ENCODE results near the gene CDC42BPA. TPM values are rescaled to one million over a fixed set of nuclear protein-coding genes. Genes with fewer than 3 reads are reported as not detected.
"Not testable (repeated sequence)": the region's sequence is repeated elsewhere in the genome, so short reads cannot be mapped to it uniquely, and the experiment has no call there.

Gene CDC42BPA
- total and polyA plus RNA-seq, 2 experiments from 2014 or later = 25.1 to 25.2 TPM

DNA sequence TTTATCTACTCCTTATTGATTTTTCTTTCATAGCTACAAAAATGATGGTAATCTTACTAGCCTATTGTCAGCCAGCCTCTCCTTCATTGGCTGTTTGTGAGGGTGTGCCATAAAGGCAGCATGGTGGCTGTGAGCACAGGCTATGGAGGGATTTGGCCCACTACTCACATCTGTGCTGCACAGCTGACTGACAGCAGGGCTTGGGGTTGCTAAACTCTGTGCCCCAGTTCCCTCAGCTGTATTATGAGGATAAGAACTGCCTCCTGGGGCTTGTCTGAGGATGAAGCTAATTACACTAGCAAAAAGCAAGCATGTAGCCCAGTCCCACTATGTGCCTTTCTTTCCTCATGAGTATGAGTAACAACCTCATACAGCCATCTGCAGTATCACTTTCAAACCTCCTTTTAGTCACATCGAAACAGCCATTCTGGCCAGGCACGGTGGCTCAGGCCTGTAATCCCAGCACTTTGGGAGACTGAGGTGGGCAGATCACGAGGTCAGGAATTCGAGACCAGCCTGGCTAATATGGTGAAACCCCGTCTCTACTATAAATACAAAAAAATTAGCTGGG, 312.0 kb downstream of the CDC42BPA start:
- no peaks in the 10 kb centered on the region for H3K9me3 ChIP-seq (ENCODE audit: low read depth)
- peaks cover 5% of the 10 kb centered on the region for H3K4me1 ChIP-seq (ENCODE audit: low read depth)
- no peaks in the 10 kb centered on the region for H3K36me3 ChIP-seq
- no peak overlapping the region for H3K4me3 ChIP-seq
- TF ChIP-seq, protein P1, sequence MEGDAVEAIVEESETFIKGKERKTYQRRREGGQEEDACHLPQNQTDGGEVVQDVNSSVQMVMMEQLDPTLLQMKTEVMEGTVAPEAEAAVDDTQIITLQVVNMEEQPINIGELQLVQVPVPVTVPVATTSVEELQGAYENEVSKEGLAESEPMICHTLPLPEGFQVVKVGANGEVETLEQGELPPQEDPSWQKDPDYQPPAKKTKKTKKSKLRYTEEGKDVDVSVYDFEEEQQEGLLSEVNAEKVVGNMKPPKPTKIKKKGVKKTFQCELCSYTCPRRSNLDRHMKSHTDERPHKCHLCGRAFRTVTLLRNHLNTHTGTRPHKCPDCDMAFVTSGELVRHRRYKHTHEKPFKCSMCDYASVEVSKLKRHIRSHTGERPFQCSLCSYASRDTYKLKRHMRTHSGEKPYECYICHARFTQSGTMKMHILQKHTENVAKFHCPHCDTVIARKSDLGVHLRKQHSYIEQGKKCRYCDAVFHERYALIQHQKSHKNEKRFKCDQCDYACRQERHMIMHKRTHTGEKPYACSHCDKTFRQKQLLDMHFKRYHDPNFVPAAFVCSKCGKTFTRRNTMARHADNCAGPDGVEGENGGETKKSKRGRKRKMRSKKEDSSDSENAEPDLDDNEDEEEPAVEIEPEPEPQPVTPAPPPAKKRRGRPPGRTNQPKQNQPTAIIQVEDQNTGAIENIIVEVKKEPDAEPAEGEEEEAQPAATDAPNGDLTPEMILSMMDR (IDR thresholded peaks at IDR 0.05; ENCODE audit: low read depth, low read length) = no peak
- H3K27me3 ChIP-seq = no peaks in the 10 kb centered on the region
- H3K27ac ChIP-seq = no peak overlapping the region
- no peak for DNase-seq (ENCODE audit: low read depth in 1 of 2, low spot score in 1 of 2)

DNA sequence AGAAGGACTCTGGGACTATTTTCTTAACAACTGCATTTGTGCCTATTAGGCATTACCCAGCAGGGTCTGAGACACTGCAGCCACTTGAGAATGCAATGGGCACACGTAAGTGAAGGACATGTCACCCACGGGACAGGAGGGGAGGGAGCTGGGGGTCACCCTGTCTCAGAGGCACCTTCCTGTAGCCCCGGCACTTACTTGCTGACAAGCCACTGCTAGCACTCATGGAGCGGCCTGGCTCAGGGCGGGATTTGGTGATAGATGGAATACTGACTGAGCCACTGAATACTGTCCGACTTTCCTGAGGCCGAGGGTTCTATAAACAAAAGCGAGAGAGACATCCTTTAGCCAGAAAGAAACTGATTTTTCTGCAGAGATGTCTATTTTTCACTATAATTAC, 313.5 kb downstream of the CDC42BPA start:
- H3K4me1 ChIP-seq (ENCODE audit: low read depth) = peaks cover 5% of the 10 kb centered on the region
- no peaks in the 10 kb centered on the region for H3K36me3 ChIP-seq
- no peaks in the 10 kb centered on the region for H3K27me3 ChIP-seq
- H3K27ac ChIP-seq = peak overlapping the region; percentile 42
- peak in 1 of 2 donors; percentile 61 for DNase-seq (ENCODE audit: low read depth in 1 of 2, low spot score in 1 of 2)
- TF ChIP-seq, protein P1 (IDR thresholded peaks at IDR 0.05; ENCODE audit: low read depth, low read length) = no peak
- H3K9me3 ChIP-seq (ENCODE audit: low read depth) = no peaks in the 10 kb centered on the region
- H3K4me3 ChIP-seq = no peak overlapping the region

DNA sequence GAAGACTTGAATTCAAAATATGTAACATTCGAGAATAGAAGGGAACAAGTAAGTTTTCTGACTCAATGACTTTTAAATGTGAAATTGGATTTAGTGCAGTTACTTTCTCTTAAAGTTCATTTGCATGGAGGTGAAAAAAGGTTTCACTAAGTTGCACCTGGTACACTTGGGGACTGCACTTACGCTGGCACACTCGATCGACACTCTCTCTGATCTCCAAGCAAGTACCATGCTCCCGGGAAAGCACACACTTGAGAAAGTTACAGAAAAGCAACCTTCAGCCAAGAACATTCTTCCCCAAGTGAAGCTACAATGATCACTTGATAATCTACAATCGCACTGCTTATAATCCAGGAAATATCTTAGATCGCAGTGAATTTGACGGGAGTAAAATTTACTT, 315.1 kb downstream of the CDC42BPA start:
- TF ChIP-seq, protein P1 (IDR thresholded peaks at IDR 0.05; ENCODE audit: low read depth, low read length) = no peak
- Histone ChIP-seq H3K27me3 (no peaks in the 10 kb centered on the region), H3K36me3 (no peaks in the 10 kb centered on the region), H3K9me3 (ENCODE audit: low read depth) (no peaks in the 10 kb centered on the region), H3K4me1 (ENCODE audit: low read depth) (peaks cover 5% of the 10 kb centered on the region), H3K27ac (no peak overlapping the region), H3K4me3 (no peak overlapping the region)
- DNase-seq (ENCODE audit: low read depth in 1 of 2, low spot score in 1 of 2) = no peak

DNA sequence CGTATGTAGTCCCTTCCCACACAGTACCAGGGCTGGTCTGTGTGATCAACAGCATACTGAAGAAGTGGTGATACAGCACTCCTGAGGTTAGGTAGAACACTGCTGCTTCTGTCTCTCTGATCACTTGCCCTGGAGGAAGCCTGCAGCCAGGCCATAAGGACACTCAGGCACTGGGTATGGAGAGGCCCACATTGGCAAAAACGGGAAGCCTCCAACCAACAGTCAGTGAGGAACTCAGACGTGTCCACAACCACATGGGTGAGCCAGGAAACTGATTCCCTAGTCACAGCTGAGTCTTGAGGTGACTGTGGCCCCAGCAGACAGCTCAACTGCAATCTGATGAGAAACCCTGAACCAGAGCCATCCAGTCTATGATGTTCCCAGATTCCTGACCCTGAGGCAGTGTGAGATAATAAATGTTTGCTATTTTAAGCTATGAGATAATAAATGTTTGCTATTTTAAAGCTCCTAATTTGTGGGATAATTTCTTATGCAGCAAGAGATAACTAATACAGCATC, 315.7 kb downstream of the CDC42BPA start:
- Histone ChIP-seq H3K27me3 (no peaks in the 10 kb centered on the region), H3K36me3 (no peaks in the 10 kb centered on the region), H3K4me1 (ENCODE audit: low read depth) (peaks cover 5% of the 10 kb centered on the region), H3K9me3 (ENCODE audit: low read depth) (no peaks in the 10 kb centered on the region), H3K27ac (no peak overlapping the region), H3K4me3 (no peak overlapping the region)
- no peak for DNase-seq (ENCODE audit: low read depth in 1 of 2, low spot score in 1 of 2)
- TF ChIP-seq, protein P1 (IDR thresholded peaks at IDR 0.05; ENCODE audit: low read depth, low read length) = no peak

DNA sequence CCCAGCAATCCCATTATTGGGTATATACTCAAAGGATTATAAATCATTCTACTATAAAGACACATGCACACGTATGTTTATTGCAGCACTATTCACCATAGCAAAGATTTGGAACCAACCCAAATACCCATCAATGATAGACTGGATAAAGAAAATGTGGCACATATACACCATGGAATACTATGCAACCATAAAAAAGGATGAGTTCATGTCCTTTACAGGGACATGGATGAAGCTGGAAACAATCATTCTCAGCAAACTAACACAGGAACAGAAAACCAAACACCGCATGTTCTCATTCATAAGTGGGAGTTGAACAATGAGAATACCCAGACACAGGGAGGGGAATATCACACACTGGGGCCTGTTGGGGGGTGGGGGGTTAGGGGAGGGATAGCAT, 318.7 kb downstream of the CDC42BPA start:
- not testable (repeated sequence) for H3K27me3 ChIP-seq; H3K27ac ChIP-seq; DNase-seq (ENCODE audit: low read depth in 1 of 2, low spot score in 1 of 2); H3K36me3 ChIP-seq; H3K9me3 ChIP-seq (ENCODE audit: low read depth); H3K4me3 ChIP-seq
- peaks cover 17% of the 10 kb centered on the region for H3K4me1 ChIP-seq (ENCODE audit: low read depth)

Measured in cardiac muscle cell (in vitro differentiated cells and primary cell).